ENCODE results near the gene CCT6A.

- TF ChIP-seq CTCF (IDR thresholded peaks at IDR 0.05 in 8 of 11, conservative IDR thresholded peaks at IDR 0.05 in 3 of 11) (no peak), POLR2AphosphoS5 (IDR thresholded peaks at IDR 0.05) (no peak), POLR2A (IDR thresholded peaks at IDR 0.05) (no peak)
Measured at GRCh38 chr7:56110611-56111010, 59.0 kb downstream of the CCT6A start.
